Endothelial cell of hepatic sinusoid (primary cell): ENCODE results near the gene IFT81.
"Not testable (repeated sequence)": the region's sequence is repeated elsewhere in the genome, so short reads cannot be mapped to it uniquely, and the experiment has no call there.

Experiments
- in situ Hi-C: cut with HindIII; loops from 2 replicates; pipeline ENCODE4 v1.10.0; 2017; ENCODE audit warnings: low sequenced_read_pairs

Gene IFT81

DNA sequence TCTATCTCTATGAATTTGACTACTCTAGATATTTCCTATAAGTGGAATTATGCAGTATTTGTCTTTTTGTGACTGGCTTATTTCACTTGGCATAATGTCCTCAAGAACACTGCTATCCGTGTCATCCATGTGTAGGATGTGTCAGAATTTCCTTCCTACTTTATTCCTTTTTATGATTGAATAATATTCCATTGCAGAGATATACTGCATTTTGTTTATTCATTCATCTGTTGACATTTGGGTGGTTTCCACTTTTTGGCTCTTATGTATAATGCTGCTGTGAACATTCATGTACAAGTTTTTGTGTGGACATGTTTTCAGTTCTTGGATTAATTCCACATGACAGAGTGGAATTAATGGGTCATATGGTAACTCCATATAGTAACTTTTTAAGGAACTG lies 111.2 kb downstream of the IFT81 start:
- in situ Hi-C loops = no loop called here

DNA sequence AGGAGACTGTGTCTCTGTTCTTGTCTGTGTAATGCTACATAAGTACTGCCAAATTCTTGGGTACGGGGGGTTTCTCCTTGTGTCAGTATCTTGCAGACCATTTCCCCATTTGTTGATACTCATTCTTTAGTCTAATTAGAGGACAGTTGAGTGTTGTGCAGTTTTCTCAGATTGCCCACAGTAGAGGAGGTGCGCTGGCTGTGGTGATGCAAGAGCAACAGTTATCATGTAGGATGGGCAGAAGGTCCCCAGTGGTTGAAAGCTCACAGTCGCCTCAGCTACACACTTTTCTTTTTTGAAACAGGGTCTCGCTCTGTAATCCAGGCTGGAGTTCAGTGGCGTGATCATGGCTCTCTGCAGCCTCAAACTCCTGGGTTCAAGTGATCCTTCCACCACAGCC lies 119.1 kb downstream of the IFT81 start:
- in situ Hi-C loops = no loop called here

DNA sequence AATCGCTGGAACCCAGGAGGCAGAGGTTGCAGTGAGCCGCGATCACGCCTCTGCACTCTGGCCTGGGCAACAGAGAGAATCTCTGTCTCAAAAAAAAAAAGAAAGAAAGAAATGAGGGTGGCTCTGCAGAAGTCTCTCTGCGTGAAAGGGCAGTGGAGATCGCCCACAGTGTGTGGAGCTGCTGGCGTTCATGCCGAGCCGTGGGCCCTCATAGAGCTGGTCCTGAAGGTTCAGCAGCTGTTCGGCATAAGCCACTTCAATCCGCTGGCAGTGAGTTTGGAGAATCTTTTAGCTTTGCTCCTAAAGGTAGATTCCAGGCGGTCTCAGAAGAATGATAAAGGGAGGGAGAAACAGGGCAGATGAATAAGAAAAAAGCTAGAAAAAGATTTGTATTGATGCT lies 120.2 kb downstream of the IFT81 start:
- in situ Hi-C loops = no loop called here

DNA sequence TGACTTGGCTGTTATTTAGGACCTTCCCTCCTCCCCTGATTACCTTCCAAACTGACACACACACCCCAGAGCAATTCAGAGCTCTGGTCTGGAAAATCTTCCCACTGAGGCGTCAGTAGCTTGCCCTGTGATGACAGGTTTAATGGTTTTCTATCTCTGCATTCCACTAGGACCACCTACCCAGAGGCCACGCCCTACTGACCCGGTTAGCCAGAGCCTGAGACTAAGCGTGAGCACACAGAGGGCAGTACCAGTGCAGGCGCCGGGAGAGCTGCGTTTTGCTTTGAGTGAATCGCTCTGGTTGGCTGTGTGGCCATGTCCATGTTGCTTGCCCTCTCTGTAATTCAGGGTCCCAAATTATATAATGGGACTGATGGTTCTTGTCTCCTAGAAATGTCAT lies 120.7 kb downstream of the IFT81 start:
- in situ Hi-C loops = no loop called here

DNA sequence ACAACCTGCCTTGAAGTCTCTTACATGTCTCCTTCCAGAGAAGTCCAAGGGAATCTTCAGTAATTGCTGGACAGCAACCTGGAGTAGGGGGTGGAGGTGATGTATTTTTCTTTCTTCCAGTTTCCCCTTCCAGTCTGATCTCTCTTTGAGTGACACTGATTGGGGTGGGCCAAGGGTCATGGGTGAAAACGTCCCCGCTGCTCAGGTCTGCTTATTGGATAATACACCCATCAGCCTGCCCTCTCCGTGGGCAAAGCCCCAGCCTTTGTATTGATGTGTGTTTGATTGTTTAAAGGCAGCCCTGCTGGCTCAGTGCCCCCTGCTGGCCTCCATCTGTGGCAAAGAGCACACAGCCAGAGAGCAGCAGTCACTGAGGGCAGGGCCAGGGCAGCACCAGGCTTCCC lies 121.2 kb downstream of the IFT81 start:
- in situ Hi-C loops = no loop called here

DNA sequence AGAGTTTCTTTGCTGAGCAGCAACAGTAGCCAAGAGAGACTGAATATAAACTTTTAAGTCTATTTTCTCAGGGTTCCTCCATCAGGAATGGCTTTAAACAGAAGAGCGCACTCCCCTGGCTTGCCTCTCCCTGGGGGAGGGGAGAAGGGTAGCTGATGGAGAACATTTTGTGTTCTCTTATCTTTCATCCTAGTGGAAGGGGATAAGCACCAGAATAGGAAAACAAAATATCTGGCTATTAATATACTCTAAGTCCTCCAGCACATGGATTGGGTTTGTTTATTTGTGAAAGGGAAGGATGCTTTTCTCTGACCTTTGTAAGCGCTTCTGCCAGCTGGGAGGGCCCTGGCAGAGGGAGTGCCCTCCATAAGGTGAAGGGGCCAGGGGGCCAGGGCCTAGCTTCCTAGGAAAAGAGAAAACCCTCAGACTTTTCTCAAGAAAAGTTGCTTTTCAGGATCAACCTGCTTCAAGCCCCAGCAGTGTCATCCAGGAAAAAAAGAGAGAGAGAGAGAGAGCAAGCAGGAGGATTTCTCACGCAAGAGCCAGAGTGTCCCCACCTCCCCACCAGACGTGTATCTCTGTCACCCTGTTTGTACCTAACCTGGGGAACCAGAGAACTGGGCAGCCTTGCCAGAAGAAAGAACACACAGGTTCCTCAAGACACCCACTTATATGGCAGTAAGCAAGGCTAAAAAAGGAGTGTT lies 122.6 kb downstream of the IFT81 start:
- in situ Hi-C loops = no loop called here

DNA sequence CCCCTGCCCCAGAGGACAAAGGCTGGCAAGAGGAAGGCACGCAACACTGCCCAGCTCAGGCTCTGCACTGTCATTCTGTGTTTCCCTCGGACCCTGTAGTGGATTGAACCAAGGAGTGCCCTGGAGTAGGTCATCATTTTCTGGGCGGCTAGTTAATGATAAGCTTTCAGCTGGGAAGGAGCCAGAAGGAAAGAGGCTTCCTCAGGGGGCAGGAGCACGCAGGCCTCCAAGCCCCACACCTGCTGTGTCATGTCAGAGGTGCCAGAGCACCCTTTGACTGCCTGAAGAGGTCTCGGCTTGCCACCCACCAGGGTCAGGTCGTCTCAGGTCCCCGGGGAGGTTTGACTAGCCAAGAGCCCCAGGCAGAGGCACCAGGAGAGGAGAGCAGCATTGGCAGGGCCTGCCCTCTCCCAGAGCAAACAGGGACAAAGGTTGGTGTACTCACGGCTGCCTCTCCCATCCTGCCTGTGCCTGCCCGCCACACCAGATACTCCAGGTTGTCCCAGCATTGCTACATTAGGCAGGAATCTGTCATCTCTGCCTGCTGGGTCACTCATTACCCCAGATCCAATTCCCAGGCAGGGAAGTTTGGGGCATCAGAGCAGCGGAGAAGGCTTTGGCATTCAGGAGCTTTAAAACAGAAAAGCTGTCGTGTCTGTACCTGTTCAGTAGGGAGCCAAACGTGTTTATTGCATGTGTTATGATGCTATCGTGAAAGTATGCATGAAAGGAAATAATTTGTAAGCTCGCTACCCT lies 123.4 kb downstream of the IFT81 start:
- in situ Hi-C loops = no loop called here

DNA sequence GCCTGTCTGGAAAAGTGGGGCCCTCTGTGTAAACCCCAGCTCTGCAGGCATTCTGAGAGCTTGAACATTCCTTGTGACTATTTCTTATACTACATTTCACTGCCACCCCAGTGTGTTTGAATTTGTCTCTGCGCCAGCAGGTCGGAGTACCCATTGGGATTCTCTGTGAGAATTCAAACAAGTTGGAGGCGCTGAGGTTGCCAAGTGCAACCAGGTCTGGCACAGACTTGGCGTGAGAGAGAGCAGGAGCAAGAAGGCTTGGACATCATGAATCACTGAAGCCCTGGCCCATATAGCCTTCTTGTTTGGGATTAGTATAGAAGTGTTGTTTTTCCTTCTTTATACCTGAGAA lies 123.9 kb downstream of the IFT81 start:
- in situ Hi-C loops = no loop called here

DNA sequence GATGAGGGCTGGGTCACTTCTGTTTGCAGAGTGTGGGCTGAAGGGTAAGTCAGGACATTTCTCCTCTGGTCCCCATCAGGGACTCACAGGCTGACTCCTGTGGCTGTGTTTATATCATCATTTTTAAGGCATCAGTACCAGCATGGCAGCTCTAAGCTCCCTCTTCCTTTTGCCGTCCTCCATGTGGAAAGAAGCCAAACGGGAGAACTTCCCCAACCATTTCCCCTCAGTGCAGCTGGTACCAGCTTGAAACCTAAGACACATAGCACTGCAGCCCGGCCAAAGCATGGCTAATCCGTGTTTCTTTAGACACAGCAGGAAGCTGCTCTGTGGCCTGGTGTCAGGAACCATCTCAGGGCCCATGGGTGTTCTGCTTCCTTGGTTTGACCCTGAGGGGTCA lies 124.9 kb downstream of the IFT81 start:
- in situ Hi-C loops = no loop called here

DNA sequence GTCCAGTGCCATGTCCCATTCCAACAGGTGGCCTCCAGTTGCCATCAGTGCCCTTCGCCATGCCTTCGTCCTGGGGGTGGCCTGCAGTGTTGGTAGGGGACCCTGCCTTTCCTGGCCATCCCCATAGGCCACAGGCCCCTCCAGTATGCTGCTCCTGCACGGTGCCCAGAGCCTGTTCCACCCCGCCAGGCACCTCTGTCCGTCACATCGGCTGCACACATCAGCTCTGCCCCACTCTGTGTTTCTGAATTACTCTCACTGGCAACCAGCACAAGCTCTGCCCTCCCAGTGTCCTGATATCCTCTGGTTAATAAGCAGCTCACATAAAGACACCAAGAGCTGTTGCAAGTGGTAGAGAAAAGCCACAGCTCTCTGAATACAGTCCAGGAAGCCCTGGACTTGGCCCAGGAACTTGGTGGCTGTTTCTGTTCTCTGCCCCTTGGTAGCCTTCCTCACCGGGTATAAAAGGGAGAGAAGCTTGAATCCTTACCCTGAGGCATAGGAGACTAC lies 125.6 kb downstream of the IFT81 start:
- in situ Hi-C loops = loop anchor here (5.0 kb wide), 2 partner anchors 37 to 38 kb away; no protein-coding TSS in a partner anchor

DNA sequence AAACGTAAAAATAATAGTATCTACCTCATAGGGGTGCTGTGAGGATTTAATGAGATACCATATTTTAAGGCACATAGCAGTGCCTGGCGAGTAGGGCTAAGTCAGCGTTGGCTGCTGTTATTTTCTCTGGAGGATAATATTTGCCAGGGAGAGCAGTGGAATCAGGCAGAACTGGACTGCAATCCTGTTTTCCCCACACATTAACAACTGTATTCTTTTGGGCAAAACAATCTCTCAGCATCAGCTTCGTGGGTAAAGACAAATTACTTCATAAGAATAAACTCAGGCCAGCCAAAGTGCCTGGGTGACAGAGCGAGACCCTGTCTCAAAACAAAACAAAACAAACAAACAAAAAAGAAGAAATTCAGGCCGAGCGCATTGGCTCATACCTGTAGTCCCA lies 127.2 kb downstream of the IFT81 start:
- in situ Hi-C loops = loop anchor here (5.0 kb wide), 2 partner anchors 36 to 39 kb away; no protein-coding TSS in a partner anchor

DNA sequence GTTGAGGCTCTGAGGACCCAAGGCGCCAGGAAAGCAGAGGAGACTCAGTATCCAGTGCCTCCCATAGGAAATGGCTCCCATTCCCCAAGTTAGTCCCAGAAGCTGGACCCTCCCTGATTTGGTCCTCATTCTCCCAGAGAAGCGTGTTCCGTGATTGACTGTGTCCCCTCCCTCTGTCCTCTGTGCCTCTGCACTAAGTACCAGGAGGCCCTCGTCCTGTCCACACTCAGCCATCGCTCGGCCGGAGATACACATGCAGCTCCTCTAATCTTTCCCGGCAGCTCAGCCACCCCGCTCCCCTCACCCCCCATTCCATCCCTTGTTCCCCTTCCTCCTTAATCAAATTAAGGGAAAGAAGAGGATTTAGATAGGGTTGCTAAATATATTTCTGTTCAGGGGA lies 128.6 kb downstream of the IFT81 start:
- in situ Hi-C loops = loop anchor here (5.0 kb wide), 2 partner anchors 35 to 40 kb away; no protein-coding TSS in a partner anchor

DNA sequence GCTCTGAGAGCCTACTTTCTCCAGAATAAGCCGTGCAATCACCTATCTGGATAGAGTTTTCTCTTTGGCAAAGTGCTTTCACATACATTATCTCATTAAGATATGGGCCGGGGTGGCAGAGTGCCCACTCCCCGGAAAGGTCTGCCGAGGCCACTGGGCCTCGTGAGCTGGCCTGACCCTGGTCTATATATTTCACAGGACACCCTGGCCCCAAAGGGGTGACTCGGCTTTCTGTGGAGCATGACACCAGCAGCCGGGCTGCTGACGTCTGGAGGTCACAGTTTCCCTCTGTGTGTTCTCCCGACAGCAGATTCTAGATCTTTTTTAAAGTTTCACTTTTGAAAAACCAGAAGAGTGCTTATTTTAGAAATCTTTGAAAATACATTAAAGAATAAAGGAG lies 129.0 kb downstream of the IFT81 start:
- in situ Hi-C loops = loop anchor here (5.0 kb wide), 2 partner anchors 34 to 41 kb away; no protein-coding TSS in a partner anchor

DNA sequence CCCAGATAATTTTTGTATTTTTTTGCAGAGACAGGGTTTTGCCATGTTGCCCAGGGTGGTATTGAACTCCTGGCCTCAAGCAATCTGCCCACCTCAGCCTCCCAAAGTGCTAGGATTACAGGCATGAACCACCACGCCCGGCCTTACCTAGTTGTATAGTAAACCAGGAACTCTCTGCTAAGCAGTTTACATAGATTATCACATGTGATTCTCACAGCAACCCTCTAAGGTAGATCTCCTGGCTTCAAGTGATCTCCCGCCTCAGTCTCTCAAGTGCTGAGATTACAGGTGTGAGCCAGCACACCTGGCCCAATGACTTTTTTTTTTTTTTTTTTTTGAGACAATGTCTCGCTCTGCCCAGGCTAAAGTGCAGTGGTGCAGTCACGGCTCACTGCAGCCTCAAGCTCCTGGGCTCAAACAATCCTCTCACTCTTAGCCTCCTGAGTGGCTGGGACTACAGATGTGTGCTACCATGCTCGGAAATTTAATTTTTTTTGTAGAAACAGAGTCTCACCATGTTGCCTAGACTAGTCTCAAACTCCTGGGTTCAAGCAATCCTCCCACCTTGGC lies 130.9 kb downstream of the IFT81 start:
- in situ Hi-C loops = loop anchor here (5.0 kb wide), 2 partner anchors 32 to 43 kb away; no protein-coding TSS in a partner anchor

DNA sequence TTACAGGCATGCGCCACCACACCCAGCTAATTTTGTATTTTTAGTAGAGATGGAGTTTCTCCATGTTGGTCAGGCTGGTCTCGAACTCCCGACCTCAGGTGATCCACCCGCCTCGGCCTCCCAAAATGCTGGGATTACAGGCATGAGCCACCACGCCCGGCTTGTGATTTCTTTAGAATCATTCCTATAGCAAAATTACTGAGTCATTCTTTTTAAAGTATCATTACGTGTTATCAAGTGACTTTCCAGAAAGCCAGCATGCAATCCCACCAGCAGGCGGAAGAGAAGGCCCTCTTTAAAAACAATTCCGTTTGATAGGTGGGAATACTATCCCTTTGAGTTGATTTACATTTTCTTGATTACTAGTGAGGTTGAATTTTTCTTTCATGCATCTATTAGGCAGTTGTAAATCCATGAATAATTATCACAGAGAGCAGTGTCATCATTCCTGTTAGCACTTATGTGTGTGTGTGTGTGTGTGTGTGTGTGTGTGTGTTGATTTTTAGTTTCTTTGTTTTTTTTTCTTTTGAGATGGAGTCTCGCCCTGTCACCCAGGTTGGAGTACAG lies 131.8 kb downstream of the IFT81 start:
- in situ Hi-C loops = not testable (repeated sequence)

DNA sequence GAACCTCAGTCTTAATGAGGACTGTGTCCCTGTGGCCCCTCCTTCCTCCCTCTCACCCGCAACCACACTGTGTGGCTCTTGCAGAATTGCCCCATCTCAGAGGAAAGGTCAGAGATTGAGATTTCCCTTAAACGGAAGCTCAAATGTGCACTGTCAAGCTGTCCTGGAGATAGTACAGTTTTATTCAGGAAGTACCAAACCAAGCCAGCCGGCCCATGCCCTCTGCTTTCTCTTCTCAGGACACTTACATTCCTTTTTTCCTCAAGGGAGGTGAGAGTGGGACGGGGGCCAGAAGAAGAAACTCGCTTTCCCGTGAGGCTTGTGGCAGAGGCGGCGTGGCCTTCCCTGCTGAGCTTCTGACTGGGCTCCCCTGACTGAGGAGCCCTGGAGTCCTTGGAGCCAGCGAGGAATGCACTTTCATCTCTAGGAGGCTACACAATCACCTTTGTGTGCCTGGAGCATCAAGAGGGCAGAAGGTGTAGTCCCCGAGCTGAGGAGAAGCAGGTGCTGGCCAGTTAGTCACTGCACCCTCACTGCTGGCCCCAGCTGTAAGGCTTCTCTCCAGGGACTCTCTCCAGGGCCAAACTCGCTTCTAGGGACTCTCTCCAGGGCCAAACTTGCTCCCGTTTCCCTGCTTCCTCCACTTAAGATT lies 132.7 kb downstream of the IFT81 start:
- in situ Hi-C loops = no loop called here

DNA sequence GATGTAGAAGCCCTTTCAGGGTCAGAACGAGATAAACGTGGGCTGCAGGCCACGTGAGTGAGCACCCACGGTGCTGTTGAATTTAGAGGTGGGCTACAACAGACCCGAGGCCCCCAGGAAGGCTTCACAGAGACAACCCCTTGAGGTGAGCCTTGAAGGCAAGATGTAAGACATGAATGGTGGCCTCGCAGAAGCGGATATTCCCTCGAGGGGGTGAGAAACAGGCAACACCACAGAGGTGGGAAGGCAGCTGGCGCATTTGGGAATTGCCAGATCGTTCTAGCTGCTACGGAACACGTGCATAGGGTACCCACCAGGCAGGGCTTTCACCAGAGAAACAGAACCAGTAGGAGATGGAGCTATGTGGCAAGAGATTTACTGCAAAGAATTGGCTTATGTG lies 134.3 kb downstream of the IFT81 start:
- in situ Hi-C loops = no loop called here

DNA sequence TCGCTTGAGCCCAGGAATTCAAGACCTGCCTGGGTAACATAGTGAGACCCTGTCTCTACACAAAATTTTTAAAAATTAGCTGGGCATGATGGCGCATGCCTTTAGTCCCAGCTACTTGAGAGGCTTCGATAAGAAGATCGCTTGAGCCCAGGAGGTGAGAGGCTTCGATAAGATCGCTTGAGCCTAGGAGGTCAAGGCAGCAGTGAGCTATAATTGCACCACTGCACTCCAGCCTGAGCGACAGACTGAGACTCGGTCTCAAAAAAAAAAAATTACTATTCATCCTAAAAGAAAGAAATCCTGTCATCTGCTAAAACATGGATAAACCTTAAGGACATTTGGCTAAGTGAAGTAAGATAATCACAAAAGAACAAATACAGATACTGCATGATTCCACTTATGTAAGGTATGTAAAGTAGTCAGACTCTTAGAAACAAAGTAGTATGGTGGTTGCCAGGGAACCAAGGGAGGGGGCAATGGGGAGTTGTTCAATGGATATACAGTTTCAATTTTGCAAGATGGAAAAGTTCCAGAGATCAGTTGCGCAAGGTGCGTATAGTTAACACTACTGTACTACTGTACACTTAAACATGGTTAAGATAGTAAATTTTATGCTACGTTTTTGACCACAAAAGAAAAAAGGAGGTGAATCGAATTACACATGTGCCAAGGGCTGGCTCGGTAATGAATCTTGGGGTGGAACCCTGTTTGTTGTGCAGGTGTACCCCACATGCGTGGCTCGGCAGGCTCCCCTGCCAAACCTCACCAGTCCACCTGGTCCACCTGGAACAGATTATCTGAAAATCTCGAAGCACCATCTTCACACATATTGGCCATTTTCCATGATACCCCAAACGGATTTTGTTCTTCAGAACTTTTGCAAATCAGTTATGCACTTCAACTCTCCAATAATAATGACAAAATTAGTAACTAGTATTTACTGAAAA lies 138.6 kb downstream of the IFT81 start:
- in situ Hi-C loops = no loop called here

DNA sequence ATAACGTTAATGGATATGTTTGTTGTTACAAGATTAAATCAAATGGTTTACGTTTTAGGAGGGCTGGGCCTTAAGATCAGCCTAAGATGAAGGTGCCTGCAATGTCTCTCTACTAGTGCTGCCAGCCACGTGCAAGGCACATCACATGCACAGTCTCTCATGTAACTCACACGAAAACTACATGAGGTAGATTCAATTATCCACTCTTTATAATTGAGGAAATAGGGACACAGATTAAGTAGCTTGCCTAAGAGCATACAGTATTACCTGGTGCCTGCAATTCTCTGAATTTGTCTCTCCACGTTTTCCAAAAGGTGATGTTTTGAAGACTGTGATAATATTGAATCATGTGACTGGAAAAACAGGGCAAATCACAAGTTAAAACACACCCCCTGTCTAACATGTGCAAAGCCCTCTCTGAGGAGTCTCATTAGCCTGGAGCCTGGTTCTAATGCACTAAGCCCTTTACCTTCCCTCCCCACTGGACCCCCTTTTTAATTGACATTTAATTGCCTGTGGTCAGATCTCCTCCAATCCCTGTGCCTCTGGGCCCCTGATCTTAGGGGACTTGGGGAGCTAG lies 142.3 kb downstream of the IFT81 start:
- in situ Hi-C loops = no loop called here
